SIG-M5 treated with dmso at 0.1 percent for 504 hours (cell line): ENCODE data around the gene PRPH2.
"Not testable (repeated sequence)": the region's sequence is repeated elsewhere in the genome, so short reads cannot be mapped to it uniquely, and the experiment has no call there.

Source experiments
- DNase-seq: peaks from one replicate; lab custom pipeline; 2025; ENCODE audit not compliant: unreplicated experiment; lab: John Stamatoyannopoulos, UW

Gene PRPH2

DNA sequence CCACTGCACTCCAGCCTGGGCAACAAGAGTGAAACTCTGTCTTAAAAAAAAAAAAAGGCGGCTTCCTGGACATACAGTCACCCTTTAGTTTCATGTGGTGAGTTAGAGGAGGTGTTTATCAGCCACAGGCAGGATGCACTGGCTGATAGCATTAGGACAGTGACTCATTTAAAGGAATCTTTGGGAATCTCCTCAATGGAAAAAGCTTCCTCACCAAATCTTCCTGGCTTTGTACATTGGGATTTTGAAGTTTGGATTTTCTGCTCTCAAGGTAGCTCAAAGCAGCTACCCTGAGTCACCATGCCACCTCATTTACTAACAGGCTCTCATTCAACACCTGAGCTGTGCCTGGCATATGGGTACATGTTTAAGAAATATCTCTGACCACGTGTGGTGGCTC is 20.2 kb downstream of the PRPH2 start:
- no peak for DNase-seq

DNA sequence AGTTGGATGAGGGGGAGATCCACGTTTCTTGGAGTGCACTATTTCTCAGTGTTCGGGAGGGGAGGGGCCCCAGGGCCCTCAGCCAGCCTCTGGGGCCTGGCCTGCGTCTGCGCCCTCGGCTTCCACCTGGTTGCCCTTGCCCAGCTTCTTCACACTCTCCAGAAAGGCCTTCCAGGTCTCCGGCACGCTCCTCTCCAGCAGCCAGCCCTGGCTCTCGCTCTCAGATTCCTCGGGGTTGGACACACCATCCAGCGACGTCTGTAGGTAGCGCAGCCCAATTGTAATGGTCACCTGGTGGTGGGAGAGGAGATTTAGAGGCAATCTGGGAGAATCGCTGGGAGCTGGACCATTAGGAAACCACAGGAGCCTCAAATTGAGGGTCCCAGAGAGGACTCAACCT is 24.2 kb downstream of the PRPH2 start:
- DNase-seq = no peak

DNA sequence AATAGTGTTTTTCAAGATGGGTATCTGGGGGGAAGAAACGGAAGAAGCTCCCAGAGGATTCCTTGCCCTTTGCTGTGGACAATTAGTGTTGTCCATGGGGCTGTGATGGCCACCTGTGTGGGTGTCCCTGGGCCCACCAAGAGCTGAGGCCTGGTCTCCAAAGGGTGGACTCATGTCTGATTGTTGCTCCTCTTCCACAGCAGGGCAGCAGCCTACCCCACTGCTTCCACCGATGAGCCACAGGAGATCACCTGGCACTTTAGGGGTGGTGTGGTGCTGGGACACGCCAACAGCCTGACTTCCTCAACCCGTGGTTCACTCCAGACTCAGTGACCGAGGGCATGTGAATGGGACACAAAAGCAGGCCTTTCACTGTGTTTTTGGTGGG is 25.1 kb downstream of the PRPH2 start:
- DNase-seq = no peak

GRCh38 chr6:42696526-42697267 is 25.7 kb downstream of the PRPH2 start:
- no peak for DNase-seq

DNA sequence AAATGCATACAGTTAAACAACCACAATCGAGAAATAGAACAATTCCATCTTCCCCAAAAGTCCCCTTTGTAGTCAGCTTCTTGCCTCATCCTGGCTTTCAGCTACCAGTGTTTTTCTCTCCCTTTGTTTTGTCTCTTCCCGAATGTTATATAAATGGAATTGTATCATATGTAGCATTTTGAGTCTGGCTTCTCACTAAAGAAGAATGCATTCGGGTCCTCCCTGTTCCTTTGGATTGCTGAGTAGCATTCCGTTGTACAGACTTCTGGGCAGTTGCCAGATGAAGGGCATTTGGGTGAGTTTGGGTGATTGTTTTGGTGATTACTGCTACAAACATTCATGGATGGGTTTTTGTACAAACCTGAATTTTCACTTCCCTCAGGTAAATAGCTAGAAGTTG is 27.8 kb downstream of the PRPH2 start:
- DNase-seq = no peak

DNA sequence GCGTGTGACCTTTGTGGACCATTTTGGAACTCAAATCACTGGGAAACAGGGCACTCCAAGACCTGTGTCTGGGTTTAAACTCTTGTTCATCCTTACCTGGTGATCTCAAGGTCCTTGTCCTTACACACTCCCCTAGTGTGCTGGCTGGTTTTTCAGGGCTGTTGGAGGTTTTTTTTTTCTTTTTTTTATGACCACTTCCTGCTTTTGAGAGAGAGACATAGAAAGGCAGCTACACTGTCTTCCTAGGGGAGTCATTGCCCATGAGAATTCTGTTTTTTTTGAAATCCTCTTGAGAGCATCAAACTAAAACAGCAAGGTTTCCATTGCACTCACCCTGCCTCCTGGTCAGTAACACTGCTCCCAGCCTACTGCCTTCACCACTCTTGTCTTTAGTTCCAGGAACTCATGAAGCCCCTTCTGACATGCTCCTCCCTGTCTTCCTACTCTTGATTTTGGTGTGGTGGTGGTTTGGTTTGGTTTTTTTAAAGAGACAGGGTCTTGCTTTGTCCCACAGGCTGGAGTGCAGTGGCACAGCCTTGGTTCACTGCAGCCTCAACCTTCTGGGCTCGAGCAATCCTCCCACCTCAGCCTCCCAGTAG is 28.6 kb downstream of the PRPH2 start:
- DNase-seq = no peak

DNA sequence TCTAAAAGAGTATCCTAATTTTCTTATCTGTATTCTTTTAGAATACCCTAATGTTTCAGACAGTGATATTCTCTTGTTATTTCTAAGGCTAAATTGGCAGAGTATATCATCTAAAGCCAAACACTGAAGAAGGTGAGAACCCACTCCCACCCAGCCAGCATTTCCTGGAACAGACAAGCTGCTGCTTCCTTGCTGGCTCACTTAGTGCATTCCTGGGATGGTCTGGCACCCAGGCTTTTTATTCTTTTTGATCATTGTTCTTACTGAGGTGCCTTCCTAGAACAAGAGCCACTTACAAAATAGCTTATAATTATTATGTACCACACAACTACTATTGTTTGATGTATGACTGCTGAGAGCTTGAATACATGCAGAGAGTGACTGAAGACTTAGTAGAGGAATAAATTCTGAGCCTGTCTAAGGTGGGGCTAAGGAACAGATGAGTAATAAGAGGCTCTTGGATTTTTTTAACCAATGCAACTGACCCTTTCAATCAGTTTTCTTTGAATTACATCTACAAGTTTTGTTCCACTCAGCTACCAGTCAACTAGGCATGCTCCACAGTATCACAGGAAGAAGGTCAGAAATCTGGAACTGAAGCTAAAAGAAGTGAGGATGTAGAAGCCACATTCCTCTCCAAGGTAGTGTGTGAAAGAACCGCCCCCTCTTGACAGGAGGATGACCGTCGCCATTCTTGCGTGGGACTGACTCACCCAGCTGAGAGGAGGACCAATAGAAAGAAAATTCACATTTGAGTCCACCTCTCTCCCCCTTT is 30.1 kb downstream of the PRPH2 start:
- DNase-seq = no peak

- DNase-seq = no peak
Measured at GRCh38 chr6:42690872-42691271, 31.5 kb downstream of the PRPH2 start.

DNA sequence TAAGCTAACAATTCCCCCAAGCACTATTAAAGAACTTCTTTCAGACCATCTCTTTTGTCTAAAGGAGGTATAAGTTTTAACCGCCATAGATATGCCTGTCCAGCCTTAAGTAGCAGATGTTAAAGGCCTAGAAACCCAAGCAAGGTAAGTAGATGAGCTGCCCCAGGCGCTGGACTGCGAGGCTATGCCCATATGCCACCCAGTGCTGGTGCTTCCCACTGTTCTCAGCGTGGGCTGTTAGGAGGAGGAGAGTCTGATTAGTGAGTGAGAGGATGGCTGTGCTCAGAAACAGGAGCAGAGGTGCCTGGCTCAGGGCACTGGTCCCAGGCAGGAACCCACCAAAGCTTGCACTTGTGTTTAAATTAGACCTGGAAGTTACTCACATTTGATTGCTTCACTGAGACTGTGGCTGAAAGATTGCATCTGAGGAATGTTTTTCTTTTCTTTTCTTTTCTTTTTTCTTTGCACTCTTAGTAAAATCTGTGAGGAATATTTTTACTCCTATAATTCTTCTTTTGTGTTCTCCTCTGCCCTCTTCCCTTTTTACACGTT is 32.2 kb downstream of the PRPH2 start:
- DNase-seq = no peak

- DNase-seq = no peak
Measured at GRCh38 chr6:42689371-42689770, 33.0 kb downstream of the PRPH2 start.

- DNase-seq = no peak
Measured at GRCh38 chr6:42688281-42688680, 34.1 kb downstream of the PRPH2 start.

- DNase-seq = no peak
Measured at GRCh38 chr6:42679358-42679757, 43.0 kb downstream of the PRPH2 start.

DNA sequence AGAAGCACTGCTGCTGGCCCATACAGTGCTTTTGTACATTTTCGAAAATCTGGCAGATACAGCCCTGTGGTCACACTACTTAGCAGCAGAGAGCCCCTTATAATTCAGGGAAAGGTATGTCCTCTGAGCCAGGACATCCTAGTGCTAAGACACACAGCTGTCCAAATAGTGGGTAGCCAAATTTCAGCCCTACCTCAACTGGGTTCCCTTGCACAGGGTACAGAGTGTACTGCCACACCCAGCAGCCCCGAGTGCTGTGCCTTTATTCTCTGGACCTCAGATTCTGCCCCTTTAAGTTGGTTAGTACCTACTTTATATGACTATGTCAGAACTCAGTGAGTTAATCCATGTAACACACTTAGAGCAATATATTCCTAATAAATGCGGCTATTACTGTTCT is 47.6 kb downstream of the PRPH2 start:
- DNase-seq = no peak

DNA sequence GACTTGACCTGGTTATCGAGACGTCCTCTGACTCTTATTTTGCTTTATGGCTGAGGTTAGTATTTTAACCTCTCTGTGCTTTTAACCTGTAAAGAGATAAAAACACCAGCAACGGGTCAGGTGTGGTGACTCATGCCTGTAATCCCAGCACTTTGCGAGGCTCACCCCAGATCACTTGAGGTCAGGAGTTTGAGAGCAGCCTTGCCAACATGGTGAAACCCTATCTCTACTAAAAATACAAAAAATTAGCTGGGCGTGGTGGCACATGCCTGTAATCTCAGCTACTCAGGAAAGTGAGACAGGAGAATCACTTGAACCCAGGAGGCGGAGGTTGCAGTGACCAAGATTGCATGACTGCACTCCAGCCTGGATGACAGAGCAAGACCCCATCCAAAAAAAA is 48.0 kb downstream of the PRPH2 start:
- not testable (repeated sequence) for DNase-seq

GRCh38 chr6:42664718-42665117 is 57.7 kb downstream of the PRPH2 start:
- no peak for DNase-seq

GRCh38 chr6:42661540-42662153 is 60.8 kb downstream of the PRPH2 start:
- peak; percentile 66 for DNase-seq

GRCh38 chr6:42659806-42660205 is 62.6 kb downstream of the PRPH2 start:
- no peak for DNase-seq

DNA sequence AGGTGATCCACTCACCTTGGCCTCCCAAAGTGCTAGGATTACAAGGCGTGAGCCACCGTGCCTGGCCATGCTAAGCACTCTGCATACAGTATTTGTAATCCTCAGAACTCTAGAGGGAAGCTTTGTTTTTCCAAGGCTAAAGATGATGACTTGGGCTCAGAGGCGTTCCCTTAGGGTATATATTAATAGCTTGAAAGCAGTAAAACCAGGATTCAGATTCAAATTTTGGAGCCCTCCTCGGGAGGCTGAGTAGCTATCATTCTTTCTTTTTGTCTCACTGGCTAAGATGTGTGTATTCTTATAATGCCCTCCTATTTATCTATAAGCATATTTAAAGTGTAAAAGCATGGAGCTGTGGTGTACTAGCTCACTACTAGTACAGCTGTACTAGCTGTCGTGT is 68.5 kb downstream of the PRPH2 start:
- no peak for DNase-seq

GRCh38 chr6:42652024-42652746 is 70.2 kb downstream of the PRPH2 start:
- DNase-seq = no peak
